ENCODE data around the gene GRK5.

GRK5 gene

DNA sequence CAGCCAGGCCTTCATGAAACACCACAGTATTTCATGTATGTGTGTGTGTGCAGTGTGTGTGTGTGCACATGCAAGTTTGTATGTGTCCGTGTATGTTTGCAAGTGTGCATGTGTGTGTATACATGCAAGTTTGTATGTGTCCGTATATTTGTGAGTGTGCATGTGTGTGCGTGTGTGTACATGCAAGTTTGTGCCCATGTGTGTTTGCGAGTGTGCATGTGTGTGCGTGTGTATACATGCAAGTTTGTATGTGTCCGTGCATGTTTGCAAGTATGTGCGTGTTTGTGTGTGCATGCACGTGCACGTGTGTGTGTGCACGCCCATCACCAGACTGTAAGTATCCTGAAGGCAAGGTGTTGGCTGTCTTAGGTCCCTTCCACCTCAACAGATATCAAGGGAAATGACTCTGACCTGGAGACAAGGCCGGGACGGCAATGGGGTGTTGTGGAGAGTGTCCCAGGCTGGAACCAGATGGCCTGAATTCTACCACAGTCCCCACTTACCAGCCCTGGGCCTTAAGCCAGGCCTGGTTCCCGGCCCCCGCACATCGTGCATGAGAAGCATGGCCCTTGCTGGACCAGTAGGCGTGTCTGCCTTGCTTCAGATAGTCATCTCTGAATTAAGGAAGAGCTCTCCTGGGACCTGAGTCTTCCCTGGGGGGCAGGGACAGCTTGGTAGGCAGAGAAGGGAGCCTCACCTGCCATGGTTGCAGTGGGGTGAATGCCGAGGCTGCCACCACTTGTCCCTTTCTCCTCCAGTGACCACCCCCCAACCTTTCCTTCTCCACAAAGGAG is 140.0 kb downstream of the GRK5 start:
- DNase-seq = no peak

DNA sequence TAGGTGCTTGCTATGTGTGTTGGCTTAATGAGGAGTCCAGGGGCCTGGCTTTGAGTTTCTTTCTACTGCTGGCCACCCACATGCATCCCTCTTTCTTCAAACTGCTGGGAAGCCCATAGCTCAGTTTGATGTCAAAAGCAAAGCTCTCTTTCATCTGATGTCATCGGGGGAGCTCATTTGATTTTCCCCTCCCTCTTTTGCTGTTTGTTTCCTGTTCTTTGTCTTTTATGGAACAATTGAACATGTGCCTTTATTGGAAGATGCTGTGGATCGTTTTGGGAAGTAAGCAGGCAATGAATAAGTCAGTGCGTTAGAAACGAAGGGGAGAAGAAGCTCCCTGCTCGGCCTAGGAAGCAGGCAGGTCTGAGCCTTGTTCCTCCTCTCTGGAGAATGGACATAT is 140.7 kb downstream of the GRK5 start:
- DNase-seq = no peak

DNA sequence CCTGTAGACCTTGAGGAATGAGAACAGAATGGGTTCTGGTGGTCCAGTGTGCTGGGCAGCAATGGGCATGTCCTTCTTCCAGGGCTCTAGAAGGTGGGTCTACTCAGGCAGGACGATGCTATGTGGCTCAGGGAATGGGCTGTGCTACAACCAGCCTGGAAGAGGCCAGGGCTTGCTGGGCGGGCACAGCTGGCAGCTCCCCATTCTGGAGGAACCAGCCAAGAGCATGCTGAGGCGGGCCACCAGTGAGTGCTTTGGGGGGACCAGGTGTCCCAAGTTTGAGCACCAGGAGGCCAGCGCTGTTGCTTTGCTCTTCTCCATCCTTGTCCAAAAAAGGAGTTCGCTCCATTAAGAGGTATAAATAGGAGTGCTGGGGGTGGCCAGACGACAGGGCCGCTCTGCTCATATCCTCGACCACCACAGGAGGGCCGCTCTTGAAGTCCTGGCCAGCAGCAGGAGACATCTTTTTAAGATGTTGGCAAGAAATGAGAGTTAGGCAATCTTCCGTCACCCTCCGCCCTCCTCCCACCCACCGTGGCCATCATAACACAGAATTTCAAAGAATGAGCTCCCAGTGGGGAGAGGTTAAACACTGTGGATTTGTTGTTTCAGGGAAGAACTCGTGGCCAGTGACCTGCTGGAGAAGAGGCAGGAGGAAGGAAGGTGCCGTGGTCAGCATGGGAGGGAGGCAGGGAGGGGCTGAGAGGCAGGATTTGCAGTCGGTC is 141.3 kb downstream of the GRK5 start:
- DNase-seq = no peak

DNA sequence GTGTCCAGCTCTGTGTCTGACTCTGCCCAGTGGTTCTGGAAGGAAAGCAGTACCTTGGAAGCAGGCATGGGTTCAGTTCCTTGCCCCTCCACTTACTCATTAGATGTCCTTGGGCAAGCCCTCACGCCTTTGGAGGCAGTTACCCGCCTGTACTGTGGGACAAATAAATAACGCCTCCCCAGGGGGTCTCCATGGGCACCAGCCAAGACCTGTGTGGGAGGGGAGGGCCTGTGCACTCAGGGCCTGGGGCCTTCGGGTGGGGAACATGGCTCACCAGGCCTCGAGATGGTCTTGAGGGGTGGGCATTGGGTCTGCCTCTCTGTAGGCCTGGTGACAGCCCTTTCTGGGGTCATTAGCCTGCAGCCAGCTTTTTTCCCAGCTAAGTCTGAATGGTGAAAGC is 142.0 kb downstream of the GRK5 start:
- DNase-seq = no peak

DNA sequence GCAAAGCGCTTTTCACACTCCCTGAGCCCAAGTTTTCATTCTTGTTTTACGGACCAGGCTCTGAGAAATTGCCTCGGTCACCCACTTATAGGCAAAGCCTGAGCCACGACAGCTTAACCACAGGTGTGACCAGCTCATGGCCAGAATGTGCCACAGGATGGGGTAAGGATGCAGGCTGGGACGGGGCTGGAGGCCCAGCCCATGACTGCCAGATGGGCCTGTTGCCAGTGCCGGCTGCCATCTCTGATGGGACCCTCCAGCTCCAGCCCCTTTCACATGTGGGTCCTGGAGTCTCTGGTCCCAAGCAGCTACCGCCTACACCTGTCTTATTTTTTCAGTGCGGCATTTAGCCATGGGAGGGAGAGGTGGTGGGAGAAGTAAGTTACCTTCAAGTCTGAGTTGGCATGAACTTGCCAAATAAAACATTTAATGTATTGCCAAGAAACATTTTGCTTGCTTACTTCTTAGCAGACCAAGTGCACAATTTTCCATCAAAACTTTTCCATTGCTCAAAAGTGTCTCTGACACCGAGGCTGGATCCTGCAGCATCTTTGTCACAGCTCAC is 142.6 kb downstream of the GRK5 start:
- DNase-seq = no peak

DNA sequence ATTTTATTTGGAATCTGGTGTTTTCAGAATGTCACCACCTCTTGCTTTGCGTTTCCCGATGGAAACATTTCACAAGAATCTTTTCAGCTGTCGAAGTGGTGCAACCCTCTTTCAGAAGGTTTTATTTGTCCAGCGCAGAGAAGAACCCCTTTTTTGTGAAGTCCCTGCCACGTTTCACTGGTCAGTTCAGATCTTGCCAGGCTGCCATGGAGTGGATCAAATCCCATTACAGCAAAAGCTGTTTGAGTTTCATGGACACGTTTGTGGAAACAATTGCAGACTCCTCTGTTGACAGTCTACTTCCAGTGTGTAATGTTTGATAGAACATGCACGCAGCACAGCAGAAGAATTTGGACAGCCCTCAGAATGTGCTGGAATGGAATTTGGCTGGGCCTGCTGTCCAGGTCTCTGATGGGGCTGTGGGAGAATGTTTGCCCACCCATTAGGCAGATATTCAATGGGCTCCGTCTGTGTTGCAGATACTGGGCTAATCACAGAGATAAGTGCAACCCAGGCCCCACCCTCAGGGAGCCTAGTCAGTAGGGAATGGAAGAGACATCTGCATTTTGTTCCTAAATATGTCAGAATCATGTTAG is 143.2 kb downstream of the GRK5 start:
- no peak for DNase-seq

DNA sequence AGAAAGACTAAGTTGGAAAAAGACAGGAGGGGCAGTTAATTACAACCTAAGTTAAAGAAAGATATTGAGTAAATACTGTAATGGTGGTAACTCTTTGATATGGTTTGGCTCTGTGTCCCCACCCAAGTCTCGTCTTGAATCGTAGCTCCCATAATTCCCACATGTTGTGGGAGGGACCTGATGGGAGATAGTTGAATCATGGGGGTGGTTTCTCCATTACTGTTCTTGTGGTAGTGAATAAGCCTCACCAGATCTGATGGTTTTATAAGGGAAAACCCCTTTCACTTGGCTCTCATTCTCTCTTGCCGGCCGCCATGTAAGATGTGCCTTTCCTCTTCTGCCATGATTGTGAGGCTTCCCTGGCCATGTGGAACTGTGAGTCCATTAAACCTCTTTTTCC is 143.8 kb downstream of the GRK5 start:
- no peak for DNase-seq

DNA sequence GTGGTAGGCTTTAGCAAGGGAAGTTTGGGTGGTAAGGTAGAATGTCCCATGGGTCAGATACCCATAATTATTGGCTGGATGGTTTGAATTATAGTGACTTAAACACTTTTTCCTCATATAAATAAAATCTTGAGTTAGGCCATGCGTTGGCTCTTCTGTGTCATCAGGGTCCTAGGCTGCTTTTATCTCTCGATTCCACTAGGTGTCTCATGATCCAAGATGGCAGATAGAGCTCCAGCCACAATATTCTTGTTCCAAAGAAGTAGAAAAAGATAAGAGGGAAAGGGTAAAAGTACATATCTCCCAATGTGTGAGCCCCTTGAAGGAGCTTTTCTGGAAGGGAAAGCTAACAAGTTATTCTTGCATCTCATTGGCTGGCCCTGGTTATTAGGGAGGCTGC is 144.7 kb downstream of the GRK5 start:
- DNase-seq = no peak

DNA sequence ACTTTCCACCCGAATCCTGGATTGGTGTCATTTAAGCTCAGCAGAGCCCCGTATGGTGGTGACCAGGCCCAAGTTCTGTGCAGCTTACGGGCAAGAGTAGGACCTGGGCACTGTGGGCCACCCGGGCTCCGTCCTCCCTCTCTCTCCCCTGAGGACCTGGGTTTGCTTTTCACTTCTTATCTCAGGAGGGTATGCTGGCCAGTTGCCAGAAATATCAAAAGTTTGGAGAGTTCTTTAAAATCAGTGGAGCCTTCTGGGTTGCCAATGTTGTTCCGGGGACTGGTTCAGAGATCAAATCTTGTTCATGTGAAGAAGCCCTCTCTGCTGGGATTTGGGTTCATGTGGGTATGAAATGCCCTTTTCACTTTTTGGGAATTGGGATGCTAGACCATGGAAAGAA is 145.4 kb downstream of the GRK5 start:
- DNase-seq = no peak

DNA sequence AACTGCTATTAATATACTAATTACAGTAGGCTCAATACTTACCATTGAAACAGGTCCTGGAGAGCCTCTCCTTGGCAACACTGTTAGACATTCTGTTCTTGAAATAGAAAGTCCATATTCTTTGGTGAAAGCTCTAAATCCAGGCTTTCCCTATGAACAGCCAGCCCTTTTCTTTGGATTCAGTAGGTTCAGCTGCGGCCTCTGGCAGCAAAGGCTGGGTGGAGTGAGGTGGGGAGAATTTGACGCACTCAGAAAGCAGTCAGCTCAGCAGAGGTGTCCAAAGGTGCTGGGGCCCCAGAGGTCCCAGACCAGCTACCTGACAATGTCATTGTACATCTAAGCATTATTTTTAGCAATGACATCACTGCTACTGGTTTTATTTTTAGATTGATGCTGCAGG is 146.1 kb downstream of the GRK5 start:
- DNase-seq = no peak

DNA sequence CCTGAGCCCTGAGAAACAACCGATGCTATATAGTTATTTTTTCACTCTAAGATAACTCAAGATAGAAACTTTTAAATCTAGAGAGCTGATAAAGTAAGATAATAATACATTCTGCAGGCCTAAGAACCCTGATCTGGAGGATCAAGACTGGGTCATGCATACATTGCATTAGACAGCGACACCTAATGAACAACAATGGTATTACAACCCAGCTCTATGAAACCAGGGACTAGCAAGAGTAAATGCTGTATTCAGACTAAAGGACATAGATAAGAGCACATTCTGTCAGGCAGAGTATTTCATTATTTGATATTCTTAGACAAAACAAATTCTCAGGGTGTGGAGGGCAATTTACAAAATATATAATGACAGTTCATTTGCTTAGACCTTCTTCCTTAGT is 148.6 kb downstream of the GRK5 start:
- DNase-seq = no peak

DNA sequence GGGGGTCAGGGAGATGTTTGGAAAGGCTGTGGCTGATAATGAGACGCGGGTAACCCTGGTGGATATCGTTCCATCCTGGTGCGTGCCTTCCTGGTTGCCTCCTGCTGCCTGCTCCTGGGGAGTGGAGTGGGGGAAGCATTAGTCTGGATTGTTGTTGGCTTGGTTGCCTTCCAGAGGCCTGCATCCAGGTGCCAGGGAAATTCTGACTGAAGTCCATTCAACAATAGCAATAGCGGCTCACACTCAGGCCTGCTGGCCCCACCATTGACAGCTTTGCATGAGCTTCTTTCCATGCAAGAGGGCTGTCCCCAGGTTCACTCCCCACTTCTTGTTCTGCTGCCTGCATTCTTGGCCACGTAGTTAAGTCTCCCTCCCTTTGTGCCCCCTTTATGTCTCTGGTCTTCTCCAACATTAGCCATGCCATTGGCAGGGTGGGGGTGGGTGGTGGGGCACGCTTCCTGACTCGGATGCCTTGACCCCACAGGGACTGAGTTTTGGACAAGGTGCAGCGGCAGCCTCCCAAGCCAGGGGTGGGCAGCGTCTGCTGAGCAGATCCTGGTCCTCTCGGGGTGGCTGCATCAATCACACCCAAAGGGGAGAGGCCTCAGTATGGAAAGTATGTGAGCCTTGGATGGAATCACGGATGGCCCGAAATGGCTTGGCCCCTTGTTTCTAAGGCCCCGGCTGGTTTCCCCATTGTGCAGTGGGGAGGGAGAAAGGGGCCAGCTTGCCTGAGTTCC is 150.2 kb downstream of the GRK5 start:
- no peak for DNase-seq

DNA sequence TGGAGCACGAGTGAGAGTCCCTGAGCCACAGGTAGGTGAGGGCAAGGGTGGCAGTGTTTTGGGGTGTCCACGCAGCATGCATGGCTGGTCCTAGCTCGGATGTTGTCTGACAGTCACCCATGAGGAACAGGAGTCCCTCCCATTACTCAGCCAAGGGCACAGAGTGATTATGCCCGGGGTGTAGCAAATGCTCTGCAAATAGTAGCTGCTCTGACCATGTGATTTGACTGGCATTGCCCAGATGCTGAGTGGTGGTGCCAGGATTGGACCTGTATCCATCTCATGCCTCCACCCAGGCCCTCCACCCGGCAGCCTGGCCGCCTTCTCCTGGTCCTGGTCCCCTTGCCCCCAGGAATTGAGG is 150.8 kb downstream of the GRK5 start:
- no peak for DNase-seq

DNA sequence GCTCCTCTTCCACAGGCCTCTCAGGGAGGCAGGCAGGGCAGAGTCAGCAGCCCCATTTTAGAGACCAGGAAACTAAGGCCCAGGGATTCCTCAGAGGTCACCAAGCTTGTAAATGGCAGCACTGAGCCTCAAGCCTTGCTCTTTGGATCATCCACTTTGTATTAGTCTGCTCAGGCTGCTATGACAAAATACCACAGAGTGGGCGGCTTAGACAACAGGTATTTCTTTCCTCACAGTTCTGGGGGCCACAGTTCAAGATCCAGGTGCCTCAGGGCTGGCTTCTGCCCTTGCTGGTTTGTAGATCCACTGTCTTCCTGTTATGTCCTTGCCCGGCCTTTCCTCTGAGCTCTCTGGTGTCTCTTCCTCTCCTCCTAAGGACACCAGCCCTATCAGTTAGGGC is 151.2 kb downstream of the GRK5 start:
- DNase-seq = no peak

DNA sequence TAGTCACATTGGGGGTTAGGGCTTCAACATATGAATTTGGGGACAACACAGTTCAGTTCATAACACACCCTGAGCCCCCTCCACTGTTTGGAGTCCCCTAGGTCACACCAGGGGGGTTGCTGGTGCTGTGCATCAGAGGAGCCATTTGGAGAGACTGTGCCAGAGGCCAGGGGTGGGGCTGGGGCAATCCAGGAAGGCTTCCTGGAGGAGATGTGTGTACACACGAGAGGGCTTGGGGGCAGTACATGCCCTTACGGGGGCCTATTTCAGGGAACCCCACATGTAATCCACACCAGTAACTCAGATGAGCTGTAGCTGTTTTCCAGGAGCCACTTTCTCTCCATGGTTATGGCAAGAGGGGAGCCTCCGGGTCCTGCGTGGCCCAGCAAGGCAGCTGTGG is 151.7 kb downstream of the GRK5 start:
- no peak for DNase-seq

DNA sequence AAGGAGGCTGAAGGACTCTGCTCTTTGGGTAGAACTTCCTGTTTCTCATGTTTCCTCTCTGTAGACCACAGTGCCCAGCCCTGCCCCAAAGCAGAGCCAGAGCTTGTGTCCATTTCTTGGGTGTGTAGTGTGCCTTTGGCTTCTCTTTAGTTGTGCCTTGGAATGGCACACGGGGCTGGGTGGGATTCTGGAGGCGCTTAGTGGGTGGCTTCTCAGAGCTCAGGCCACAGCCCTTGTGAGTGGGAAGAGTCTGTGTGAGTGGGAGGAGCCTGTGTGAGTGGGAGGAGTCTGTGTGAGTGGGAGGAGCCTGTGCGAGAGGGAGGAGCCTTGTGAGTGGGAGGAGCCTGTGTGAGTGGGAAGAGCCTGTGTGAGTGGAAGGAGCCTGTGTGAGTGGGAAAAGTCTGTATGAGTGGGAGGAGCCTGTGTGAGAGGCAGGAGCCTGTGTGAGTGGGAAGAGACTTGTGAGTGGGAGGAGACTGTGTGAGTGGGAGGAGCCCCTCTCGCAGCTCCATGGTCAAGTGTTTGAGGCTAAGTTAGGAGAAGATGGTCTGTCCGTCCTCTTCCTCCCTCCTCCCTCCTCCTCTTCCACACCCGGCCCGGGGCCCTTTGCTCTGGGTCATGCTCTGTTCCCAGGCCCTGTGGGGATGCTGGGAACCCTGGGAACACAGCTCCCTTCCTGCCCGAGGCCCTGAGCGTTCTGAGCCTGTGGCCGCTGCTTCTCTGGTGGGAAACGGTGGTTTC is 153.0 kb downstream of the GRK5 start:
- no peak for DNase-seq

DNA sequence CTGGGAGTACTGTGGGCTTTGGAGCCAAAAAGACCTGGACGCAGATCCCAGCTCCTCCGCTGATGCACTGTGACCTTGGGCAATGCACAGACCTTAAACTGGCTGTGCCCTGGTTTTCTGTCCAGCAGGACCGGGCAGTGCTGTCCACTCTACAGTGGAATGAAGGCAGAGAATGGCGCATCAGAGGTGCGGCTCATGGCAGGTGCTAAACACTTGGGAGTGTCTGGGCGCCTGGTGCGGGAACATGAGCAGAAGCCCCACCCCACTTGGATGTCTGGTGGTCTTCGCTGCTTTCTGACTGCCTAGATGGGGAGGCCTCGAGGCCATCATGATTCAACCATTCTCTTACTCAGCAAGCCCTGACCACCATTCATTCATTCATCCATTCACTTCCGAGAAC is 153.7 kb downstream of the GRK5 start:
- no peak for DNase-seq

DNA sequence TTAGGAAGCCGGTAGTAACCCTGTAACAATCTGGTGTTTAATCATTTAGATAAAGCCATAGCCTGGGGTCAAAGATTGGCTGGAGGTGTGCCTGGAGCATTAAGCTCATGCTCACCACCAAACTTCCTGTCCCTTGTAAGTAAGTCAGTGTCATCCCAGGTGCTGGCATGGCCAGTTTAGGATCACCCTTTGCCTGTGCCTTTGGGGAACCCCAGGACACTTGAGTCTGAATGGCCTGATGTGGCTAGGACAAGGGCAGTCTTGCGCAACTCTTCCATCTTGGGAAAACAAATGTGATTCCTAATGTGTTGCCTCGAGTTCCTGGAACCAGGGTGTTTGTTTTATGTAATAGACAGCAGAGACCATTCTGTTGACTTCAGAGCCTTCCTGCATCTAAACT is 154.8 kb downstream of the GRK5 start:
- DNase-seq = no peak

DNA sequence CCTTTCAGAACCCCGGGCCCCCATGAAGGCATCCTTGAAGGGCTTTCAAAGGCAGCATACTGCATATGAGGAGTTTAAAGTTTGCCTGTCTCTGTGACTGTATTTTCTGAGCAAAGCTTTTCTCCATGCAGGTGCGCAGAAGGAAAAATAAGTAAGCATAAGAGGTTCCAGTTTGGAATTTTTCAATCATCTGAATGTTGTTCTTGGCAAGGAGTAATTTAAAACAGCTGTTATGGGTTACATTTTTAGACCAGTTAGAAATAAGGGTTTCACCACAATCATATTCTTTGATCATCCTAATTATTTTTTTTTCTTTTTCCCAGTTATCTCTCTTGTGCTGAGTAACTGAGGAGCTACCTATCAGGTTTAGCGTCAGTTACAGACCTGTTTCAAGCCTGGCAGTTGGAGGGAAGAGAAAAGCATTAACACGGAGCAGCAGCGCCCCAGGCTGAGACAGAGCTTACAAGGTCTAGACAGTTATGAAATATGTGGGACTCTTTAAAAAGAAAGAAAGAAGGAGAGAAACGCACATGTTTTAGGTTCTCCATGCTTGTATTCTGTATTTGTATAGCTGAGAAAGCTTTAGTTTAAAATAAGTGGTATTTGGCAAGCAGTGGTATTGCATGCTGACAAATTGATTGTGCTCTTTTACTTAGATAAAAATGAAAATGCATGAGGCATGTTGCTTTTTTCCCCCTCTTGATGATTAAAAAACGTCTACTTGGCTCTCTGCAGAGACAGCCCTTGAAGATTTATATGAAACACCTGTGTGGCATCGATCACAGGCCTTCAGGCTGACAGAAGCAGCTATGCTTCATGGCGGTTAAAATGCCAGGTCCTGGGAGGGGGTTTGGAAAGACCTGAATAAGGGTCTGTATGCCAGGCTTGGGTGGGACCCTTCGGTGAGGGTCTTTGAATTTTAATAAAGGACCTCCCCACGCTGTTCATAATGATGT is 157.6 kb downstream of the GRK5 start:
- DNase-seq = no peak

DNA sequence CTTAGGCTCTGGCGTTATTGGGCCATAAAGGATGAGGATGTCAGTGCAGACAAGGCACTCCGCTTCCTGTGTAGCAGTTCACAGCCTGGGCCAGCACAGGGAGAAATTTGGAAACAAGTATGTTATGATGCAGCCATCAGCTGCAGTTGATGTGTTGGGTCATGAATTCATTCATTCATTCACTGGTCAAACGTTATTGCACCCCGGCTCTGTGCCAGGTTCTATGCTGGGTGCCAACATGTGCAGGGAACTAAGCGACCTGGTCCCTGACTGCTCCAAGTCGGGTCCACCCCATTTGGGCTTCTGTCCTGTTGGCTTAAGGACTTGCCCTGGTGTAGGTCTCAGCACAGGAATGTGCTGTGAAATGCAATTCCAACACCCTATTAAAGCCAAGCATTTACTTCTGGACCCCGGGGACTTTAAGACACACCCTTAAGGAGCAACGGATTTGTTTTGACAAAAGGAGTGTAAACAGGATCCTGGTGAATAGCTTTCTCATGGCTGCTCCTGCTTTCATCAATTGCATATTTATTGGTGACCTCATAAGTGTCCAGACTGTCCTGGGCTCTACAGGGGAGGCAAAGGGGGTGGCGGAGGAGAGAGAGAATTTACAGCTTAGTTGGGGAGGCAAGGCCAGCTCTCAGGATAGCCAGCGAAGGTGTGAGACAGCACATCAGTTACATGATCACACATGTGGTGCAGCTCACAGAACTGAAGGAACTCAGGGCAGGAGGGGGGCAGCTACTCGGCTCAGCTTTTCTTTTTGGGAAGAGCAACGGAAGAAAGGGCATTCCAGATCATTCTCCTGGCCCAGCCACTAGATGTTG is 158.6 kb downstream of the GRK5 start:
- no peak for DNase-seq
